ENCODE measurements around the gene SCG5. TPM values are rescaled to one million over a fixed set of nuclear protein-coding genes. Genes with fewer than 3 reads are reported as not detected.

Gene SCG5
- total and polyA plus RNA-seq, 10 of the 15 experiments (the other 5 are each of a cell fraction or from before 2014, with no cell fraction given), result 0.13 to 0.62 (median 0.48) TPM

GRCh38 chr15:32717426-32718226, 76.1 kb downstream of the SCG5 start, which contains the start of gene GREM1 (continued):
- no peak for TF ChIP-seq CEBPZ (IDR thresholded peaks at IDR 0.05; ENCODE audit: low read depth, low read length)

DNA sequence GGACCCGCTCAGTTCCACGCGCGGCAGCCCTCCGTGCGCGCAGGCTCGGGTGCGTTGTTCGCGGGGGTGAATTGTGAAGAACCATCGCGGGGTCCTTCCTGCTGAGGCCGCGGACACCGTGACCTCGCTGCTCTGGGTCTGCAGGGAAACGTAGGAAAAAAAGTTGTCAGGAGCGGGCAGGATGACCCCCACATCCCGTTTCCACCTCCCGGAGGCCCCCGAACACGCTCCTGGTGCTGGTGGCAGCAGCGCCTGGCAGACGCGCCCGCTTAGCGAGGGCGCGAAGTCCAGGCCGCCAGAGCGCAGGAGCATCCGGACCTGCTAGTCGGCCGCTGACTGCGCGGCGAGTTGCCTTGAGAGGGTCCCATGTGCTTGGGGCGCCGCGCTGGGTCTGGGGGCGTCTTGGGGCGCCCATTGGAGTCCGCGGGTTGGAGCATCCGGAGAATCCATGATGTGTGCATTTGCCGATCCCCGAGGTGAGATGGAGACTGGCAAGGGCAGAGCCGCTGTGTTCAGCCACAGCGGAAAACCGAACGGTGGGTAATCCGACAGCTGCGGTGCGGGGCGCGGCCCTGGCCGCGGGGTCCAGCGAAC, 76.8 kb downstream of the SCG5 start:
- Histone ChIP-seq H3K27me3 (replicated peaks in 1 of 2; ENCODE audit: control insufficient read depth in 2 of 2, insufficient read depth in 2 of 2, low read length in 1 of 2) (peaks cover 19 to 33% of the 10 kb centered on the region in 2 experiments), H3K9me3 (replicated peaks; ENCODE audit: control insufficient read depth, insufficient read depth, low read length) (no peaks in the 10 kb centered on the region; the same call in 2 of the 3 replicates), H3K4me2 (ENCODE audit: control insufficient read depth, insufficient read depth) (peak overlapping the region; percentile 15; the same call in 1 of the 2 replicates), H4K20me1 (ENCODE audit: control insufficient read depth, insufficient read depth) (no peaks in the 10 kb centered on the region), H3K36me3 (ENCODE audit: control insufficient read depth in 2 of 2, insufficient read depth in 2 of 2, low read length in 1 of 2) (no peaks in the 10 kb centered on the region), H3K27ac (ENCODE audit: control insufficient read depth, insufficient read depth) (no peak overlapping the region), H3K4me1 (ENCODE audit: control insufficient read depth, insufficient read depth, low read length) (peaks cover 22% of the 10 kb centered on the region), H3K9ac (ENCODE audit: control insufficient read depth, insufficient read depth, low read length) (no peak overlapping the region), H2AFZ (ENCODE audit: control insufficient read depth, low read depth, low read length) (no peak overlapping the region), H3K4me3 (no peak overlapping the region), H3K79me2 (ENCODE audit: control insufficient read depth, insufficient read depth, low read length) (no peaks in the 10 kb centered on the region)
- DNase-seq (ENCODE audit: low read depth, low spot score) (no peak), FAIRE-seq (no peak), ATAC-seq (no peak)
- intact Hi-C loops (cut with micrococcal nuclease; ENCODE audit: unreplicated experiment), result no loop called here
- in situ Hi-C loops (cut with MboI), result no loop called here
- ChIA-PET RAD21 (ENCODE audit: unreplicated experiment) (no interaction called here), CTCF (no interaction called here), POLR2A (no interaction called here), SMC1A (ENCODE audit: uncharacterized antibody, unreplicated experiment) (no interaction called here)
- no TSS peak for BruUV-seq (replicated peaks)
- TF ChIP-seq, protein P1, sequence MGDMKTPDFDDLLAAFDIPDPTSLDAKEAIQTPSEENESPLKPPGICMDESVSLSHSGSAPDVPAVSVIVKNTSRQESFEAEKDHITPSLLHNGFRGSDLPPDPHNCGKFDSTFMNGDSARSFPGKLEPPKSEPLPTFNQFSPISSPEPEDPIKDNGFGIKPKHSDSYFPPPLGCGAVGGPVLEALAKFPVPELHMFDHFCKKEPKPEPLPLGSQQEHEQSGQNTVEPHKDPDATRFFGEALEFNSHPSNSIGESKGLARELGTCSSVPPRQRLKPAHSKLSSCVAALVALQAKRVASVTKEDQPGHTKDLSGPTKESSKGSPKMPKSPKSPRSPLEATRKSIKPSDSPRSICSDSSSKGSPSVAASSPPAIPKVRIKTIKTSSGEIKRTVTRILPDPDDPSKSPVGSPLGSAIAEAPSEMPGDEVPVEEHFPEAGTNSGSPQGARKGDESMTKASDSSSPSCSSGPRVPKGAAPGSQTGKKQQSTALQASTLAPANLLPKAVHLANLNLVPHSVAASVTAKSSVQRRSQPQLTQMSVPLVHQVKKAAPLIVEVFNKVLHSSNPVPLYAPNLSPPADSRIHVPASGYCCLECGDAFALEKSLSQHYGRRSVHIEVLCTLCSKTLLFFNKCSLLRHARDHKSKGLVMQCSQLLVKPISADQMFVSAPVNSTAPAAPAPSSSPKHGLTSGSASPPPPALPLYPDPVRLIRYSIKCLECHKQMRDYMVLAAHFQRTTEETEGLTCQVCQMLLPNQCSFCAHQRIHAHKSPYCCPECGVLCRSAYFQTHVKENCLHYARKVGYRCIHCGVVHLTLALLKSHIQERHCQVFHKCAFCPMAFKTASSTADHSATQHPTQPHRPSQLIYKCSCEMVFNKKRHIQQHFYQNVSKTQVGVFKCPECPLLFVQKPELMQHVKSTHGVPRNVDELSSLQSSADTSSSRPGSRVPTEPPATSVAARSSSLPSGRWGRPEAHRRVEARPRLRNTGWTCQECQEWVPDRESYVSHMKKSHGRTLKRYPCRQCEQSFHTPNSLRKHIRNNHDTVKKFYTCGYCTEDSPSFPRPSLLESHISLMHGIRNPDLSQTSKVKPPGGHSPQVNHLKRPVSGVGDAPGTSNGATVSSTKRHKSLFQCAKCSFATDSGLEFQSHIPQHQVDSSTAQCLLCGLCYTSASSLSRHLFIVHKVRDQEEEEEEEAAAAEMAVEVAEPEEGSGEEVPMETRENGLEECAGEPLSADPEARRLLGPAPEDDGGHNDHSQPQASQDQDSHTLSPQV (IDR thresholded peaks at IDR 0.05), result no peak
- no peak for TF ChIP-seq MYB (IDR thresholded peaks at IDR 0.05; ENCODE audit: borderline replicate concordance, low read depth, low read length)
- 44% methylated on average over 45 of the region's 60 CpGs for WGBS (ENCODE audit: insufficient coverage, insufficient replicate concordance, low lambda C conversion rate, missing lambda C conversion rate)
